GM18907 (cell line): Measurements from ENCODE around the gene POGK.
"Not testable (repeated sequence)": the region's sequence is repeated elsewhere in the genome, so short reads cannot be mapped to it uniquely, and the experiment has no call there.

Experiments used
- ATAC-seq: cut with Tn5 transposase; IDR thresholded peaks from one replicate; pipeline ENCODE4 v1.9.1; 2021; ENCODE audit warnings: mild to moderate bottlenecking, moderate library complexity; ENCODE audit not compliant: unreplicated experiment

Gene POGK, protein sequence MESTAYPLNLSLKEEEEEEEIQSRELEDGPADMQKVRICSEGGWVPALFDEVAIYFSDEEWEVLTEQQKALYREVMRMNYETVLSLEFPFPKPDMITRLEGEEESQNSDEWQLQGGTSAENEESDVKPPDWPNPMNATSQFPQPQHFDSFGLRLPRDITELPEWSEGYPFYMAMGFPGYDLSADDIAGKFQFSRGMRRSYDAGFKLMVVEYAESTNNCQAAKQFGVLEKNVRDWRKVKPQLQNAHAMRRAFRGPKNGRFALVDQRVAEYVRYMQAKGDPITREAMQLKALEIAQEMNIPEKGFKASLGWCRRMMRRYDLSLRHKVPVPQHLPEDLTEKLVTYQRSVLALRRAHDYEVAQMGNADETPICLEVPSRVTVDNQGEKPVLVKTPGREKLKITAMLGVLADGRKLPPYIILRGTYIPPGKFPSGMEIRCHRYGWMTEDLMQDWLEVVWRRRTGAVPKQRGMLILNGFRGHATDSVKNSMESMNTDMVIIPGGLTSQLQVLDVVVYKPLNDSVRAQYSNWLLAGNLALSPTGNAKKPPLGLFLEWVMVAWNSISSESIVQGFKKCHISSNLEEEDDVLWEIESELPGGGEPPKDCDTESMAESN

DNA sequence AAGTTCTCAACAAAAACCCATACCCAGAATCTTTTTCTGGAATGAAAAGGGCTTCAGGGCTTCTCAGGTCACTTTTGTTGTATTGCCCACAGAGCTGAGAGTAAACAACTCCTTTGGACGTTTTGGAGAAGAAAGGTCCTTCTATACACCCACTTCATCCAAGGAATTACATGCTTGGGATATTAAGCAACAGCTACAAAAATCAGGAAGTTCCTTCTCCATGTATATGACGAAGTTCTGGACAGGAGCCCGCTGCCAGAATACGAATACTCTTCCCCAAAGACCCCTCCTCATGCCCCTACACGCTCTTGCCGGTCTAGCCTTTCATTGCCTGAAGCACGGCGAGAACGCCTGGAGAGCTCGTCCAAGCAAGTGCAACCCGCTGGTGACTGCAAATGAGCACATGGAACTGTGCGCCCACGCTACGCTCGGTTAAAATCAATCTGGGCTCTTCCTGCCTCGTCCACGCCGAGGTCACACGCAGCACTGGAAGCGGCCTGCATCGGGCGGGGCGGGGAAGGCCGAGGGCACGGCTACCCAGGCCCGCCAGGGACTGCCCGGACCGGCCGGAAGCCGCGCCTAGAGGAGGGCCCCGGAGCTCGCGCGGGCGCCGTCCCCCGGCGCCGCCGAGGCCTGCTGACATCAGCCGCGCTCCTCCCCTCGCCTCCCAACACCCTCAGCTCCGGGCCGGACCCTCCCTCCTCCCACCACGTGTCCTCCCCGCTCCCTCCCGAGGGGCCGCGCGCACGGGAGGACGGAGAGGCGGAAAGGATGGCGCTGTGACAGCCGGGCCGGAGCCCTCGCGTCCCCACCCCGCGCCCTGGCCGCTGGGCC is at the start of gene POGK:
TSS of gene POGK (plus strand) at position 710 of the 834 bp plus-strand sequence. CDS start 1,482 bp downstream, outside the sequence.
- ATAC-seq = peak; percentile 98

GRCh38 chr1:166796620-166797236 is 42.5 kb upstream of the POGK start:
- no peak for ATAC-seq

GRCh38 chr1:166808952-166809351 is 30.3 kb upstream of the POGK start:
- ATAC-seq = no peak

DNA sequence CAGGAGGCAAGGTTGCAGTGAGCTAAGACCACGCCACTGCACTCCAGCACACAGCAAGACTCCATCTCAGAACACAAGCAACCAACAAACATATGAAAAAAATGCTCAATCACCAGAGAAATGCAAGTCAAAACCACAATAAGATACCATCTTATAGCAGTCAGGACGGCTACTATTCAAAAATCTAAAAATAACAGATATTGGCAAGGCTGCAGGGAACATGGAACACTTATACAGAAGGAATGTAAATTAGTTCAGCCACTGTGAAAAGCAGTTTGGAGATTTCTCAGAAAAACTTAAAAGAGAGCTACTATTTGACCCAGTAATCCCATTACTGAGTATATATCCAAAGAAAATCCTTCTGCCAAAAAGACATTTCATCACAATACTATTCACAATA is 27.6 kb upstream of the POGK start:
- ATAC-seq = no peak

GRCh38 chr1:166813508-166814223 is 25.6 kb upstream of the POGK start:
- no peak for ATAC-seq

DNA sequence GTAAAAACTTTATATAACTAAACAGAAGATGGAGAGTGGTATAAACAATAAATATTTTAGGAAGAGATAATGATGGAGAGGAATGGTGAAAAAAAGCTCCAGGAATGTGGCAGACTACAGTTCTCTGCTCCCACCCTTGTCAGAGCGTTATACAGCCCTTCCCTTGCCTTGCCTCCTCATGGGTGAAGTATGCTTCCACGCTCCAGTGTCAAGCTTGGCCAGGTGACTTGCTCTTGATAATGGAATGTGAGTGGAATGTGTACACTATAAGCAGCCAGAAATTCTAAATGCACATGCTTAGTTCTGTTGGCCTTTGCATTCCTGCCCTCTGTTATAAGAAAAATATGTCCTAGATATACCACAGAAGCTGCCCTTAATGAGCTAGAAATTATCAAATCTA is 24.7 kb upstream of the POGK start:
- no peak for ATAC-seq

- no peak for ATAC-seq
Measured at GRCh38 chr1:166819974-166820373, 19.3 kb upstream of the POGK start.

GRCh38 chr1:166822385-166822784 is 16.9 kb upstream of the POGK start:
- ATAC-seq = no peak

GRCh38 chr1:166827426-166827825 is 11.8 kb upstream of the POGK start:
- ATAC-seq = no peak

DNA sequence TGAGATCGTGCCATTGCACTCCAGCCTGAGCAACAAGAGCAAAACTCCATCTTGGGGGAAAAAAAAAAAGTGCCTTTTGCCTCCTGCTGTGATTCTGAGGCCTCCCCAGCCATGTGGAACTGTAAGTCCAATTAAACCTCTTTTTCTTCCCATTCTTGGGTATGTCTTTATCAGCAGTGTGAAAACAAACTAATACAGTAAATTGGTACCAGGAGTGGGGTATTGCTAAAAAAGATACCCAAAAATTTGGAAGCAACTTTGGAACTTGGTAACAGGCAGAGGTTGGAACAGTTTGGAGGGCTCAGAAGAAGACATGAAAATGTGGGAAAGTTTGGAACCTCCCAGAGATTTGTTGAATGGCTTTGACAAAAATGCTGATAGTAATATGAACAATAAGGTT is 9.5 kb upstream of the POGK start:
- ATAC-seq = not testable (repeated sequence)

- no peak for ATAC-seq
Measured at GRCh38 chr1:166836733-166837132, 2.5 kb upstream of the POGK start.

- ATAC-seq = peak; percentile 48
Measured at GRCh38 chr1:166839600-166840308, 479 bp downstream of the POGK start.

DNA sequence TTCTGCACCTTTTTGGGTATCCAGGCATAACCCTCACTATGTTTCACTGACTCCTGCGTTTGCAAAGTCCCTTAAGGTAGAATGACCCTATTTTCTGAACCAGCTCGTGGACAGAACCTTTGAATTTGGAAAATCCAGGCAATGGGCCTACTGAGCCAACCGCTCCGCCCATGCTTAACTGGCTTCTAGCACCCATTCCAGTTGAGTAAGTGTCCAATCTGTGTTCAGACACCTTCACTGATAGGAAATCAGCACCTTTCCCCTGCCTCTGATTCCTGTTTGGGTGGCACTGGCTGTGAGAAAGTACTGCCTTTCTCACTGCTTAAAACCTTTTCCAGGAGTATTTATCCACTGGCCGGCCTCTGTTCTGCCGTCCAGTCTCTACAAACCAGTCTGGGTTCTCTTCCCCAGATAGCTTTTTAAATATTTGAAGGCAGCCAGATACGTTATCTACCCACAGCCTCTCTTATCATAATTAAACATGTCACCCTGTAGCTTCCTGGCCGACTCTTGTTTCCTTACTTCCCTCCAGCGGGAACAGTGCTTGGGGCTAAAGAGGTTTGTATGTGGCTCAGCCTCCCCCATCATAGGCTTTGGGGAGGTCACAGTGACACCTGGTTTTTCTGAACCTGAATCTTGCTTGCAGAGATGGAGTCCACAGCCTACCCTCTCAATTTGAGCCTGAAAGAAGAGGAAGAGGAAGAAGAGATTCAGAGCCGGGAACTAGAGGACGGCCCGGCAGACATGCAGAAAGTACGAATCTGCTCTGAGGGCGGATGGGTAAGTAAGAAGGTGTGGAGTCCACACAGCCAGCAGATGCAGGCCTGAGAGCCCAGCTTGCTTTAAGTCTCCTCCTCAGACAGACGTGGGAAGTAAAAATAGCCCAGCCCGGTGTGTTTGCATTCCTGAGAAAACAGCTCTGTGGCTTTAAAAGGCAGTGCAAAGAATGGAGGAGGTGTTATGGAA is 1.3 kb downstream of the POGK start:
- ATAC-seq = no peak

DNA sequence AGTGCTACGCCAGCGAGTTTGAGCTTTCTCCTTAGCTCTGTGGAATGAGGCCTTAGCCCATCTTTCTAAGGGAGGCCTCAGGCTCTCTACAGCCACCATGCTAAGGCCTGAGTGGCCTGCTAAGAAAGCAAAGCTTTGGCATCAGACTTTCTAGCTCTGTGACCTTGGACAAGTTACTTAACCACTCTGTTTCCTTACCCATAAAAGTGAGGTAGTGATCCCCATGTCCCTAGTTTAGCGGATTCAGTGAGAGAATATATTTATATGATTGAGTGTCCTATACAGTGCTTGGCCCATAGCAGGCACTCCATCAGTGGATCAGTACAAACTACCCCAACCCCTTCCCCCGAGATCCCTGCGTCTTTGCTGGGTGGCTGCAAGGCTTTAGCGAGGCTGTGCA is 4.0 kb downstream of the POGK start:
- no peak for ATAC-seq

- ATAC-seq = no peak
Measured at GRCh38 chr1:166843769-166844596, 4.7 kb downstream of the POGK start.

GRCh38 chr1:166844791-166845190 is 5.5 kb downstream of the POGK start:
- no peak for ATAC-seq

DNA sequence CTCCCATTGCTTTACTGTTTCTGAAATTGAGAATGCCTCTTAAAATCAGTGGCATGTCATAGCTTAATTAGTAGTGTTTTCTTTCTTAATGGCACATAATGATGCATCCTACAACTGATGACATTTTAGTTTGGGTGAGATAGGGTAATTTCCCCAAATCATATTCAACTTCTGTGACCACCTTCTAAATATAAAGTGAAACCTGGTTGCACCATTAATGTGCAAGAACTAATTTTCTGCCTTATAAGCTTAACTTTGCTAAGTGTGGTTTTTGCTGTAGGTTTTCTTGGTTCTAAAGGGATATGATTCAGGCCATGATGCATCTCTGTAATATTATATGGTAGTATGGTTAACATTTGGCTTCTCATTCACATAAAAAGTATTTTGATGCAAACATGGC is 8.9 kb downstream of the POGK start:
- no peak for ATAC-seq

DNA sequence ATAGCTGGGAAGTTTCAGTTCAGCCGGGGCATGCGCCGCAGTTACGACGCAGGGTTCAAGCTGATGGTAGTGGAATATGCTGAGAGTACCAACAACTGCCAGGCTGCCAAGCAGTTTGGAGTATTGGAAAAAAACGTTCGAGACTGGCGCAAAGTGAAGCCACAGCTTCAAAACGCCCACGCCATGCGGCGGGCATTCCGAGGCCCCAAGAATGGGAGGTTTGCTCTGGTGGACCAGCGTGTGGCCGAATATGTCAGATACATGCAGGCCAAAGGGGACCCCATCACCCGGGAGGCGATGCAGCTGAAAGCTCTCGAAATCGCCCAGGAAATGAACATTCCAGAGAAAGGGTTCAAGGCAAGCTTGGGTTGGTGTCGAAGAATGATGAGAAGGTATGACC is 9.9 kb downstream of the POGK start:
- ATAC-seq = no peak
